H7 (cell line): ENCODE results near the gene PRR13. TPM values are rescaled to one million over a fixed set of nuclear protein-coding genes. Genes with fewer than 3 reads are reported as not detected.
"Not testable (repeated sequence)": the region's sequence is repeated elsewhere in the genome, so short reads cannot be mapped to it uniquely, and the experiment has no call there.

Experiments used
- DNase-seq: peaks from one replicate; pipeline ENCODE4 v3.0.0; 2012
- H3K27me3 ChIP-seq: 2 replicates; pipeline ENCODE4 v1.6.0; 2011; ENCODE audit warnings: mild to moderate bottlenecking, low read length; ENCODE audit not compliant: control insufficient read depth, insufficient read depth
- H3K36me3 ChIP-seq: replicated peaks from 2 replicates; pipeline ENCODE4 v1.5.1; 2011; ENCODE audit warnings: low read length; ENCODE audit not compliant: control insufficient read depth, insufficient read depth
- H3K4me3 ChIP-seq: 2 replicates; pipeline ENCODE4 v1.5.1; 2011; ENCODE audit warnings: low read depth, mild to moderate bottlenecking, control low read depth, low read length, moderate library complexity; ENCODE audit not compliant: insufficient read depth
- total RNA-seq: library from RNA; depleted of rRNA; stranded (reverse); fragments of >200 nt; shearing (Covaris generic); gene quantifications from 2 replicates; pipeline ENCODE4 v1.2.3, GENCODE V29; 2014; rRNA removed

The PRR13 gene
- 87.1 and 130 TPM in 2 replicates for total RNA-seq

- Histone ChIP-seq H3K27me3 (no peaks in the 10 kb centered on the region), H3K4me3 (peak within 1 kb of the TSS; percentile 85), H3K36me3 (peaks cover 7% of the 10 kb centered on the region)
- DNase-seq, result peak; percentile 98
Measured at GRCh38 chr12:53441040-53441833, at the start of gene PRR13. PRR13 (plus strand) TSS chr12:53441734; CDS start chr12:53442715, 981 bp downstream.

GRCh38 chr12:53399896-53400295 is 41.6 kb upstream of the PRR13 start:
- H3K27me3 ChIP-seq, result no peaks in the 10 kb centered on the region
- no peak overlapping the region for H3K4me3 ChIP-seq
- no peak for DNase-seq
- no peaks in the 10 kb centered on the region; the same call in 1 of the 2 replicates for H3K36me3 ChIP-seq

- H3K36me3 ChIP-seq, H3K4me3 ChIP-seq, DNase-seq, H3K27me3 ChIP-seq: not testable (repeated sequence)
Measured at GRCh38 chr12:53402351-53402750, 39.2 kb upstream of the PRR13 start.

- Histone ChIP-seq H3K27me3 (no peaks in the 10 kb centered on the region), H3K4me3 (no peak overlapping the region), H3K36me3 (peaks cover 3% of the 10 kb centered on the region)
- no peak for DNase-seq
Measured at GRCh38 chr12:53402871-53403270, 38.7 kb upstream of the PRR13 start.

GRCh38 chr12:53410951-53411350 is 30.6 kb upstream of the PRR13 start:
- Histone ChIP-seq H3K27me3 (no peaks in the 10 kb centered on the region), H3K4me3 (no peak overlapping the region), H3K36me3 (peaks cover 19% of the 10 kb centered on the region)
- DNase-seq, result no peak

GRCh38 chr12:53413485-53414204 is 27.9 kb upstream of the PRR13 start:
- DNase-seq, result no peak
- no peaks in the 10 kb centered on the region for H3K27me3 ChIP-seq
- H3K4me3 ChIP-seq, result no peak overlapping the region
- H3K36me3 ChIP-seq, result peaks cover 16% of the 10 kb centered on the region

- no peak for DNase-seq
- peaks cover 13% of the 10 kb centered on the region for H3K36me3 ChIP-seq
- no peak overlapping the region for H3K4me3 ChIP-seq
- H3K27me3 ChIP-seq, result no peaks in the 10 kb centered on the region
Measured at GRCh38 chr12:53414756-53415417, 26.6 kb upstream of the PRR13 start.

GRCh38 chr12:53415752-53416389 is 25.7 kb upstream of the PRR13 start:
- peaks cover 10% of the 10 kb centered on the region for H3K36me3 ChIP-seq
- not testable (repeated sequence) for DNase-seq, H3K27me3 ChIP-seq, H3K4me3 ChIP-seq

GRCh38 chr12:53417291-53417816 is 24.2 kb upstream of the PRR13 start:
- H3K4me3 ChIP-seq, DNase-seq, H3K36me3 ChIP-seq, H3K27me3 ChIP-seq: not testable (repeated sequence)

GRCh38 chr12:53418221-53418620 is 23.3 kb upstream of the PRR13 start:
- Histone ChIP-seq H3K27me3 (no peaks in the 10 kb centered on the region), H3K36me3 (no peaks in the 10 kb centered on the region), H3K4me3 (no peak overlapping the region)
- no peak for DNase-seq

- Histone ChIP-seq H3K4me3 (no peak overlapping the region), H3K36me3 (no peaks in the 10 kb centered on the region), H3K27me3 (no peaks in the 10 kb centered on the region)
- DNase-seq, result no peak
Measured at GRCh38 chr12:53419756-53420155, 21.8 kb upstream of the PRR13 start.

GRCh38 chr12:53422247-53422646 is 19.3 kb upstream of the PRR13 start:
- not testable (repeated sequence) for H3K36me3 ChIP-seq, DNase-seq, H3K4me3 ChIP-seq, H3K27me3 ChIP-seq

GRCh38 chr12:53423597-53423996 is 17.9 kb upstream of the PRR13 start, which contains the start of gene AMHR2:
AMHR2 (plus strand) TSS chr12:53423855; CDS start chr12:53423935, 80 bp downstream.
- Histone ChIP-seq H3K4me3 (no peak within 1 kb of the TSS), H3K27me3 (no peaks in the 10 kb centered on the region), H3K36me3 (no peaks in the 10 kb centered on the region)
- peak; percentile 54 for DNase-seq
